Kidney epithelial cell (primary cell): Measurements from ENCODE around the gene ADCK1. TPM values are rescaled to one million over a fixed set of nuclear protein-coding genes. Genes with fewer than 3 reads are reported as not detected.

Experiments used
- DNase-seq: peaks from one replicate; pipeline ENCODE4 v3.0.0-alpha.2; 2010; ENCODE audit warnings: low read depth
- H3K27me3 ChIP-seq: 2 replicates; pipeline ENCODE4 v1.6.0; 2011; ENCODE audit warnings: low read length; ENCODE audit not compliant: control insufficient read depth, insufficient read depth
- H3K36me3 ChIP-seq: 2 replicates; pipeline ENCODE4 v1.5.1; 2011; ENCODE audit warnings: low read length; ENCODE audit not compliant: control insufficient read depth, insufficient read depth
- H3K4me3 ChIP-seq: 2 replicates; pipeline ENCODE4 v1.5.1; 2011; ENCODE audit warnings: low read depth, mild to moderate bottlenecking, control low read depth, low read length
- CTCF ChIP-seq: IDR thresholded peaks from 2 replicates; pipeline ENCODE4 v1.5.1; 2011; ENCODE audit warnings: mild to moderate bottlenecking, moderate library complexity, low read length, control low read depth, inconsistent platforms; ENCODE audit not compliant: insufficient read depth, poor library complexity, severe bottlenecking
- total RNA-seq: library from RNA; depleted of rRNA; stranded (reverse); fragments of >200 nt; gene quantifications from 2 replicates; pipeline ENCODE4 v1.2.3, GENCODE V29; 2015

ADCK1 gene
- total RNA-seq, 1 donor from 2014 or later, result 9.3 TPM

DNA sequence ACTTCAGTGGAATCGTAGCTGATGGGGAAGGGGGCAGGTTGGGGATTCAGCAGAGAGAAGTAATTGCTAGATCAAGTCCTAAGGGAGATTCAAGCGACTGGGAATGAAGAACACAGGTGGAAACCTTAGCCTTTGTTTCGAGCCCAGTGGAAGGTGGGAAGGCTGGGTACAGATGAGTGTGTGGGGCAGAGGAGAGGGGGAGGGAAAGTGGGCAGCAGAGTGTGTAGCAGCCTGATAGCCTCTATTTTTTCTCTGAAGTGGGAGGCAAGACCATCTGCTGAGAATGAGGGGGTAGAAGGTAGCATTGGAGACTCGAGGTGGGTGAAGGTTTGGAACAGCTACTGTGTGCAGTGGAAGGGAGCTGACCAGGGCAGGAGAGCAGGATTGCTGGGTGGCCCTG, 91.0 kb downstream of the ADCK1 start:
- no peaks in the 10 kb centered on the region for H3K36me3 ChIP-seq
- no peak for DNase-seq
- no peak overlapping the region for H3K4me3 ChIP-seq
- H3K27me3 ChIP-seq, result no peaks in the 10 kb centered on the region
- no peak for TF ChIP-seq CTCF

DNA sequence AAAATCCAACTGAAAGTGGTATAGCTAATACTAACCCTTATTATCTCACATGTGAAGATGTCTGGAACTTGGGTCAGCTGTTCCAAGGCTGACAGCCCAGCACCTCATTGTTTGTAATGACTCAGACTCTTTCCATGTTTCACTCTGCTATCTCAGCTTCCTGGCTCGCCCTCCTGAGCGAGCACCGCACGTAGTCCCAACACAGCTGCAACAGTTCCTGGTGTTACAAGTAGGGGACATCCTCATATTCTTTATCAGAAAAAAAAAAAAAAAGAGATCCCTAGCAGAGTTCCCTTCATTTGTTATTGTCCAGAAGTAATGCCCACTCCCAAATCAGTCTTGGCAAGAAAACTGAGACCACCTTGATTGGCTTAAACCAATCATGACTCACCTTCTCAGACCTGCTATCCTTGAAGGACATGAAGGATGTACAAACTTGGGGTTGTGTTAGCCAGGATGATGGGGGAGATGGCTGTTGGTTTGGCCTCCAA, 92.5 kb downstream of the ADCK1 start:
- H3K4me3 ChIP-seq, result no peak overlapping the region
- no peak for TF ChIP-seq CTCF
- DNase-seq, result no peak
- no peaks in the 10 kb centered on the region for H3K36me3 ChIP-seq
- H3K27me3 ChIP-seq, result no peaks in the 10 kb centered on the region

DNA sequence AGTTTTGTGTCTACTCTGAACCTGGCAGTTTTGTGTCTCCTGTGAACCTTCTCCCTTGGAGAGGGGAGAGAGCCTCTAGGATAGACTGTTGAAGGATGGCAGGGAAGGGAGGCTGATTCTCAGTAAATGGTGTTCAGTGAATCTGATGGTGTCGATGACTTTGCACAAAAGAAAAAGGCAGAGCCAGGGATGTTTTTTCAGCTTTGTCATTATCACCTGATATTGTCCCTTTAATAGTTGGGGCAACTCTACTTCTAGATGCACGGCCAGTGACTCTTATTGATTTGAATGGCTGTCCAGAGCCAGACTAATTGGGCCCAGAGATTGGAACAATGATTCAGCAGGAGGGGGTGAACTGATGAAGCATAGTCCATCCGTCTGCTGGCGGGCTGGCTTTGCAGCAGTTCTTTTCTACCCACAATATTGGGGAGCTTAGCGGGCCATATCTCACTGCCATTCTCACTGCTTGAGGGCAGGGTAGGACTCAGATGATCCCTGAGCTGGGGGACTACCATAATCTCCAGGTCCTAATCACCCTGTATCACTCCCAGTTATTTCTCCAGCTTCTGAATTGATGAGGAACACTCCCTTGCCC, 93.1 kb downstream of the ADCK1 start:
- Histone ChIP-seq H3K36me3 (no peaks in the 10 kb centered on the region), H3K27me3 (no peaks in the 10 kb centered on the region), H3K4me3 (no peak overlapping the region)
- no peak for TF ChIP-seq CTCF
- DNase-seq, result no peak

DNA sequence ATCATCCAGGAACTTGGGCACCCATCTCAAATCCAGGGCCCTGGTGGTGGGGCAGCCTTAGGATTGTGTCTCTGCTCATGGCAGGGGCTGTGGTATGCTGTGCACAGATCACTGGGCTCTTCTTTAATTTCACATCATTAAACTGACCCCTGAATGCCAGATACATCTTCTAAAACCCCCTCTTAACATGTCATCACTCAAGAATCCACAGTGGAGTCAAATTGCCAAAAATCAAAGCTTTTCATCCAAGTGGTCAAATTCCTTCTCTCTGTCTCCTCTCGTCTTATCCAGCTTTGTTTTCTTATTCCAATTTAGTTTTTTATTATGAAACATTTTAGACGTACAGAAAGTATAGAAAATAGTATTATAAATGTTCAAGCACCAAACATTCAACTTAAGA, 97.5 kb downstream of the ADCK1 start:
- TF ChIP-seq CTCF, result no peak
- DNase-seq, result no peak

GRCh38 chr14:77902811-77903210, 102.9 kb downstream of the ADCK1 start:
- no peak for DNase-seq
- Histone ChIP-seq H3K27me3 (no peaks in the 10 kb centered on the region), H3K4me3 (no peak overlapping the region), H3K36me3 (no peaks in the 10 kb centered on the region)
- no peak for TF ChIP-seq CTCF

More for the DNA sequence above, 97.5 kb downstream of the ADCK1 start:
- H3K36me3 ChIP-seq, result no peaks in the 10 kb centered on the region
- no peak overlapping the region for H3K4me3 ChIP-seq
- no peaks in the 10 kb centered on the region for H3K27me3 ChIP-seq

DNA sequence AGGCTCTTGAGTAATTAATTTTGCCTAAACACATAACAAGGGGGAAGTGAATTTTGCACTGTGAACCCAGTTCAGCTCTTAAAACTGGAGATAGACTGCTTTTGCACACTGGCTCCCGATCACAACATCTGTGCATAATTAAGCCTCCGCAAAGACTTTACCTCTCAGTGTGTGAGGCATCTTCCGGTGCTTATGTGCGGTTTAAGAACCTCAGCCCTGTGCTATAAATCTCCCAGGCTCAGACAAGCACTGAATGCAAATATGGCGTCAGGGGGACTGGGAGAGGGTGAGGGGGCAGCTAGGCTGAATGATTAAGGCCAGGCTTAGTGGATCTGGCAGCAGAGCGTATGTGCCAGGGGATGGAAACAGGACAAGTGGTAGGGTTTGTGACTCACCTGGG, 103.3 kb downstream of the ADCK1 start:
- no peak for TF ChIP-seq CTCF
- no peak overlapping the region for H3K4me3 ChIP-seq
- no peak for DNase-seq
- H3K27me3 ChIP-seq, result no peaks in the 10 kb centered on the region
- no peaks in the 10 kb centered on the region for H3K36me3 ChIP-seq
